KOPT-K1 (cell line): ENCODE data around the gene LMX1A.

ENCODE experiments used
- H3K27ac ChIP-seq: fragments of 200-600 bp; sonication (generic); 2 replicates; pipeline ENCODE4 v1.5.1; 2016; ENCODE audit warnings: antibody characterized with exemption, mild to moderate bottlenecking, low read depth, low read length; ENCODE audit not compliant: poor library complexity, severe bottlenecking
- H3K36me3 ChIP-seq: fragments of 200-600 bp; sonication (generic); 2 replicates; pipeline ENCODE4 v1.5.1; 2017; ENCODE audit warnings: antibody characterized with exemption, mild to moderate bottlenecking, low read length, moderate library complexity; ENCODE audit not compliant: insufficient read depth
- H3K9me3 ChIP-seq: fragments of 200-600 bp; sonication (generic); 2 replicates; pipeline ENCODE4 v1.5.1; 2017; ENCODE audit warnings: antibody characterized with exemption, low read length, mild to moderate bottlenecking; ENCODE audit not compliant: insufficient read depth, poor library complexity, severe bottlenecking

The LMX1A gene

DNA sequence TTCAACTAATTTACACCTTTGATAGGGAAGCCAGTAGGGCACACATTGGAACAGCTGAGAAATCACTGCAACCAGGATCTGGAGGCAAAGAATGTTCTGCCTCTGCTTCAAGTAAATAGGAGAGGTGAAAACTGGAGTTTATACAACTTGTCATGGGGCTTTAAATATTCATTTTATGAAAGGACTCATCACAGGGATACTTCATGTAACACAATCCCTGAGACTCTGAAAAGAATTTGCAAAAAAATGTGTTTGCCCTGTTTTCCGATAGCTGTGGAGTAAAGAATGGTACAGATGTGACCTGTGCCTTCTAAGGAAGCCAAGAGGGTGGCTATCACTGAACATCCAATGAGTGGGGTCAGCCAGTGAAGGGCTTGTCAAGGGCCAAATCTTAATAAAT lies 152.0 kb downstream of the LMX1A start:
- H3K36me3 ChIP-seq = no peaks in the 10 kb centered on the region
- H3K27ac ChIP-seq = no peak overlapping the region
- H3K9me3 ChIP-seq = no peaks in the 10 kb centered on the region

DNA sequence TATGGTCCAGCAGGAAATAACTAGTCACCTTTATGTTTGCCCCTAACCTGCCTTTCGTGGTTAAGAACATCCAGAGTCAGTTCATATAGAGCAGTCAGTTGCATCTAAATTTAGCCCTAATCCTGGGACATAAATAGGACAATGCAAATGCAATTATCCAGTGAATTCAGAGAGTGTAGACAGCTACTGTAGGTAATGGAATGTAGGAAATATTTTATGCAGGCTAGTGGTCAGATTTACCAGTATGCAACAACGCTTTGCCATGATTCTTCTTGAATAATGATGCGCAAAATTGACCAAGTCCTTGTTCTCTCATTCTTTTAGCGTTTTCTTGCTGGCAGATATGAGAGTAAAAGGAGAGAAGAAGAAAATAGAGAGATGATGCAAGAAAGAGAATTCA lies 165.4 kb downstream of the LMX1A start:
- no peaks in the 10 kb centered on the region for H3K36me3 ChIP-seq
- H3K9me3 ChIP-seq = no peaks in the 10 kb centered on the region

DNA sequence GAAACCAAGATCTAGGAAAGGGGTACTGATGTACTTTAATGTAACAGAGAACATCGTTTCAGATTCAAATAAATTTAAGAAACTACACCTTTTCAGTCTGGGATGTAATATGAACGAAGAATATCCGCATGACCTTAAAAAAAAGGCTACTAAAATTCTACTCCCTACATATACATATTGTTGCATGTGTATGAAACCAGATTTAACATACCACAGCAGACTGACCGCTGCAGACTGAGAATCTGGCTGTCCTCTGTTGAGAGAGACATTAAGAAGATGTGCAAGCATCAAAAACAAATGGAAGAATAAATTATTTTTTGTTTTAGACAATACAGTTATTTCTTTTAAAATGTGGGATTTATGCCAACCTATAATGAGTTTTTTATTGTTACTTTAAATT lies 166.6 kb downstream of the LMX1A start:
- no peaks in the 10 kb centered on the region for H3K9me3 ChIP-seq
- H3K27ac ChIP-seq = no peak overlapping the region
- H3K36me3 ChIP-seq = no peaks in the 10 kb centered on the region

More for the DNA sequence above, 165.4 kb downstream of the LMX1A start:
- no peak overlapping the region for H3K27ac ChIP-seq

DNA sequence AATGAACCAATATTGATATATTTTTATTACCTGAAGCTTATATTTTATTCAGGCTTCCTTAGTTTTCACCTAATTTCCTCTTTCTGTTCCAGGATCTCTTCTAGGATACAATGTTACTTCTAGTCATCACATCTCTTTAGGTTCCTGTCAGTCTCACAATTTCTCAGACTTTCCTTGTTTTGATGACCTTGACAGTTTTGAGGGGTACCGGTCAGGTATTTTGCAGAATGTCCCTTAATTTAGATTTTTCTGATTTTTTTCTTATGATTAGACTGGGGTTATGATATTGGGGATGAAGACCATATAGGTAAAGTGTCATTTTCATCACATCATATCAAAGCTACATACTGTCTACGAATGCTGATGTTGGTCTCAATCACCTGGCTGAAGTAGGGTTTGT lies 167.5 kb downstream of the LMX1A start:
- Histone ChIP-seq H3K27ac (no peak overlapping the region), H3K9me3 (no peaks in the 10 kb centered on the region), H3K36me3 (no peaks in the 10 kb centered on the region)

DNA sequence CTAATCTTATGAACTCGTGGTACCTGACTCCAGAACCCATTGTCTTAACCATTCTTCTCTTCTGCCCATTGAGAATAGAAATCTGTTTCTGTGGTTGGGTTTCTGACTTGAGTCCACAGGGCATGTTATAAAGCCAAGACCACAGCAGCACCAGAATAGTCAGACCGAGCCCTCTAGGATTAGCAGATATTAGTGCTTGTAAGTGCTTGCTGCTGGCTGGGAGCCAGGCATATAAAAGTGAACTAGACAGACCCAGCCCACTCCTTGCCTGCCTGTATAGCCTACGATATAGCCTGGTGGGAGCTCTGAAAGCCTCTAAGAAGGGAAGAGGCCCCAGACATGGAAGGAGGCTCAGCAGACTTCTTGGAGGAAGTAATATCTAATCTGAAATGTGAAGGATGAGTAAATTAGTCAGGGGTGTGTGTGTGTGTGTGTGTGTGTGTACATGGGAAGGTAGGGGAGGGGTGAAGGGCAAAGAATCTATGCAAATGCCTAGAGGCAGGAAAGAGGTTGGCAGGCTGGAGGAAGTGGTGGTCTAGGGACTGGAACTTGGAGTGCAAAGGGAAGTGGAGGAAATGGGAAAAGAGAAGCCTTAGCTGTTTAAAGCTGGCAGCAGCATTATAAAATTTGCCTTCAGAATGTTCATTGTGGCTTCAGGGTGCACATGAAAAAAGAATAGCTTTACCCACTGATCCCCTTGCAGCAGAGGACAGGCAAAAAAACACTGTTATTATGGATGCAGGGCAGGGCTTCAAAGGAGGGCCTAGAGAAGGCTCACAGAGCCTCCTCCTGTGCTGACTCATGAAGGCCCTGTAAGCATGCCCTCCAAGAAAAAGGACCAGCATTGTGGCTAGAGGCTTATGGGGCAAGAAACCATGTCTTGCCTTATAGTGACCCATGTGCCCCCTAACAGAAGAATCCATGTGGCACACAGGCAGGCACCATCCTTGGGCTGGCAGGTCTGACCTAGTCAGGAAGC lies 169.2 kb downstream of the LMX1A start:
- no peak overlapping the region for H3K27ac ChIP-seq
- H3K36me3 ChIP-seq = no peaks in the 10 kb centered on the region
- H3K9me3 ChIP-seq = peaks cover 14% of the 10 kb centered on the region

DNA sequence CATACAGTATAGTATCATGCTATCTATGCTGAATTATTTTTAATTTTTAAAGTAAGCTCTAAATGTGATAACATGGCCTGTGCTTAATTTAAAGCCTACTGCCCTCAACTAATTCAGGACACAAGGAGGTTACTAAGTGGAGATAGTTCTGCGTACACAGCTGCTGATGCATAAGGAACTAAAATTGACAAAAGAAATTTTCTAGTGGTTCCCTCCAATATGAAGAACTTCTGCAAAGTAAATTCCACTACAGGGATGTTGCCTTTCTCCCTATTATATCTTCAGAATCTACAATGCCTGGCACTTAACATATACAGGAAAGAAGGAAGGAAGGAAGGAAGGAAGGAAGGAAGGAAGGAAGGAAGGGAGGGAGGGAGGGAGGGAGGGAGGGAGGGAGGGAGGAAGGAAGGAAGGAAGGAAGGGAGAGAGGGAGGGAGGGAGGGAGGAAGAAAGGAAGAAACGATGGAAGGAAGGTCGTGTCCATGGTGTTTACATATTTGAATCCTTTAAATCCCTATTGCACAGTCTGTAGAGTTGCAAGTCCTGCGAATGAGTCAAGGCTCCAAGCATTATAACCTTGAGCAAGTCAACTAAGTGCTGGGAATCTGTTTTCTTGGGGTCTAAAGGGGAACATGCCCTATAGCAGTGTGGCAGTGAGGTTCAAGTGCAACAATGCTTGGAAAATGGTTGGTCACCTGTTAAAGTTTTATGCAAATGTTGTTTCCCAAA lies 171.2 kb downstream of the LMX1A start:
- H3K27ac ChIP-seq = no peak overlapping the region
- no peaks in the 10 kb centered on the region for H3K36me3 ChIP-seq
- H3K9me3 ChIP-seq = peaks cover 14% of the 10 kb centered on the region

DNA sequence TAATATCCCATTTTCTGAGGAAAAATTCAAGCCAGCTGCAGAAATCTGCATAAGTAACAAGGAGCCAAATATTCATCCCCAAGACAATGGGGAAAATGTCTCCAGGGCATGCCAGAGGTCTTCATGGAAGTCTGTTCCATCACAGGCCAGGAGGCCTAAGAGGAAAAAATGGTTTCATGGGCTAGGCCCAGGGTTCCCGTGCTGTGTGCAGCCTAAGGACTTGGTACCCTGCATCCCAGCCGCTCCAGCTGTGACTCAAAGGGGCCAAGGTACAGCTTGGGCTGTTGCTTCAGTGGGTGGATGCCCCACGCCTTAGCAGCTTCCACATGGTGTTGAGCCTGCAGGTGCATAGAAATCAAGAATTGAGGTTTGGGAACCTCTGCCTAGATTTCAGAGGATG lies 173.5 kb downstream of the LMX1A start:
- Histone ChIP-seq H3K36me3 (no peaks in the 10 kb centered on the region), H3K9me3 (peaks cover 14% of the 10 kb centered on the region), H3K27ac (no peak overlapping the region)

DNA sequence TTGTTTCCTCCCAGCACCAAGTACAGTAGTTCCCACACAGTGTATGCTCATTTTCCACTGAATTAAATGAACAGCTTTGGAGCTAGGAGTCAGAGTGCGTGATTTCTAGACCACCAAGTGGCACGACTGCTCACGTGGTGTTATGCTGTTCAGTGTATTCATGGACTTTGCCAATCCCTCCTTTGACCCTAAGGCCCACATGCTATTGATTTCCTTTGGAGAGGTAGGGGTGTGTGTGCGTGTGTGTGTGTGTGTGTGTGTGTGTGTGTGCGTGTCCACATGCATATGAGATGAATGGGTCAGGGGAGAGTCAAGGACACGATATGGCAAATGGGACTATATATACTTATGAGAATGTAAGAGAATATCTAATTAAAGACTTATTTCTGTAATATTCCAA lies 177.2 kb downstream of the LMX1A start:
- peaks cover 14% of the 10 kb centered on the region for H3K9me3 ChIP-seq
- no peaks in the 10 kb centered on the region for H3K36me3 ChIP-seq

DNA sequence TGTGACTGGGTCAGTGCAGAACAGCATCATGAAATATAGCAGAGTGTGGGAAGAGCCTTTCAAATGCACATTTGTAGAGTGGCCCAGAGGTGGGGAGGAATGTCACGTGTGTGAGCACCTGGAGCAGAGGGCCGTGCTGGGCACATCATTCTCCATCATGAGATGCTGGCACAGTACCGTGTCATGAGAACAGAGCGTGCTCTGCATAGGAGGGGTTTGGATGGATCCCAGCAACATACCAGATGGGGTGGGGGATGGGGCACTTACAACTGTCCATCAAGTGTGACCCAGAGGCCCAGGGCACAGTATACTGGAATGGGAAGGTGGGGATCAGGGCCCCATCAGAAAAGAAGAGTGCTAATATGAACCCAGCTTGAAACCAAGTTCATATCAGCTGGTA lies 182.0 kb downstream of the LMX1A start:
- Histone ChIP-seq H3K27ac (no peak overlapping the region), H3K36me3 (no peaks in the 10 kb centered on the region), H3K9me3 (no peaks in the 10 kb centered on the region)

More for the DNA sequence above, 177.2 kb downstream of the LMX1A start:
- no peak overlapping the region for H3K27ac ChIP-seq

DNA sequence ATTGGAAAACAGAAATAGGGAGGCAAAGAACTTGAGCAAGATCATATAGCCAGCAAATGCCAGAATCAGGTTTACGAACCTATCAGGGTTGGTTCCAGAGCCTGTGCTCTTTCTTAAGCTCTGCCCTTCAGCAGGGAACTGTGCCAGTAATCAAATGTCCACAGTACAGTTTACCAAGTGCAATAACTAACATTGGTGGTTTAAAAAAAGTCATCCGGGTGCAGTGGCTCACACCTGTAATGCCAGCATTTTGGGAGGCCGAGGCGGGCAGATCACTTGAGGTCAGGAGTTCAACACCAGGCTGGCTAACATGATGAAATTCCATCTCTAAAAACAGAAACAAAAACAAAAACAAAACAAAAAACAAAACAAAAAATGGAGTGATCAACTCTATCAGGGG lies 182.7 kb downstream of the LMX1A start:
- Histone ChIP-seq H3K27ac (no peak overlapping the region), H3K36me3 (no peaks in the 10 kb centered on the region), H3K9me3 (no peaks in the 10 kb centered on the region)

DNA sequence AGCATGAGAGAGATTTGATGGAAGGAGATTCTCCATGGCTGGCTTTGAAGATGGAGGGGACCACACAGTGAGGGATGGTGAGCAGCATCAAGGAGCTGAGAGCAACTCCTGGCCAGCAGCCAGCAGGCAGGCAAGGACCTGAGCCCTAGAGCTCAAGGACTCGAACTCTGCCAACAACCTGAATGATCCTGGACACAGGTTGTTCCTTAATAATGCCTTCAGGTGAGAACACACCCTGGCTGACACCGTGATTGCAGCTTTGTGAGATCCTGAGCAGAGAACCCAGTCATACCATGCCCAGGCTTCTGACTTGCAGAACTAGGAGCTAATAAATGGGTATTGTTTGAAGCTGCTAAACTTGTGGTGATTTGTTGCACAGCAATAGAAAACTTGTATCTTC lies 183.1 kb downstream of the LMX1A start:
- Histone ChIP-seq H3K9me3 (no peaks in the 10 kb centered on the region), H3K27ac (no peak overlapping the region)

DNA sequence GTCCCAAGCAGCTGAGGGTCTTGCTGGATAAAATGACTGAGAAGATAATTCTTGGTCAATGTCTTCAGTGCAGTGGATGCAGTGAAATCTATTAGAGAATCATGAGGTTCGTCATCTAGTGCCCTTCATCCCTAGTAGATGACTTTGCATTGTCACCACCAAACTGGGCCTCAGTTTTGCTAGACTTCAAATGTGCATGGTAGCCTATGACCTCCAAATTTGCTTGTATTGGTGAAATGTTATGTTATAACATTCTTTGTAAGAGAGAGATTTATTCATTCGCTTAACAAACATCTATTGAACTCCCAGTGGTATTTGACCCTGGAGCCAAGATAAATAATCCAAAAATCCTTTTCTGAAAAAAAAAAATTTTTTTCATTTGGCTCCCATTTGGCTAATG lies 183.8 kb downstream of the LMX1A start:
- Histone ChIP-seq H3K36me3 (no peaks in the 10 kb centered on the region), H3K9me3 (no peaks in the 10 kb centered on the region), H3K27ac (no peak overlapping the region)

More for the DNA sequence above, 183.1 kb downstream of the LMX1A start:
- H3K36me3 ChIP-seq = no peaks in the 10 kb centered on the region

DNA sequence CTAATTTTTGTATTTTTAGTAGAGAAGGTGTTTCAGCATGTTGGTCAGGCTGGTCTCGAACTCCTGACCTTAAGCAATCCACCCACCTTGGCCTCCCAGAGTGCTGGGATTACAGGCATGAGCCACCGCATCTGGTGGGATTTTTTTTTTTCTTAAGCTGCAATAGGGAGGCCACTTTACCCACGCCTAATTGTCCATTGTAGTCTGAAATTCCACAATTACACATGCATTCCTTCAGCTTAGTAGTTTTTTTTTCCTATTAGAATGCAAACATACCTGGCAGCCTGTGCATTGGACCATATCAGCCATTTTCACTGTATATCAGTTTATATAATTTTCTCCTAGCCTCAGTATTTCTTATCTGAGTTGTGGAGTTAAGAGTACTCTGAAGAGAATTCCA lies 186.8 kb downstream of the LMX1A start:
- Histone ChIP-seq H3K27ac (no peak overlapping the region), H3K9me3 (no peaks in the 10 kb centered on the region), H3K36me3 (no peaks in the 10 kb centered on the region)

DNA sequence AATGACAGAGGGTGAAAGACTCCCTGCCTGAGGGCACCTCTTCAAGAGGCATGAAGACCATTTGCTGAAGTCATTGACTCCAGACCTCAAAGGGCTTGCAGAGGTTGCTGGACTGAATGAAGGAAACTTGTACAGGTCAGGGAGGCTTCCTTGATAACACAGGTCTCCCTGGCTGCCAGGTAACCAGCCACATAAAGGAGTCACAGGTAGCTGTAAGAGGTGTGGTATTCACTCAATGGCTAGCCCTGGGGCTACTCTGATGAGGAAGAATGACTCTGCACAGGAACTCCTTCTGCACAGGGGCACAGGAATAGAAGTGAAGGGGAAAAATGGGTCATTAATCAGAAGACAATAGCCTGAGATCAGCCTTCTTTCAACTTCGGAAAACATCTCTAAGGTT lies 187.5 kb downstream of the LMX1A start:
- no peaks in the 10 kb centered on the region for H3K36me3 ChIP-seq
- H3K27ac ChIP-seq = no peak overlapping the region
- no peaks in the 10 kb centered on the region for H3K9me3 ChIP-seq

DNA sequence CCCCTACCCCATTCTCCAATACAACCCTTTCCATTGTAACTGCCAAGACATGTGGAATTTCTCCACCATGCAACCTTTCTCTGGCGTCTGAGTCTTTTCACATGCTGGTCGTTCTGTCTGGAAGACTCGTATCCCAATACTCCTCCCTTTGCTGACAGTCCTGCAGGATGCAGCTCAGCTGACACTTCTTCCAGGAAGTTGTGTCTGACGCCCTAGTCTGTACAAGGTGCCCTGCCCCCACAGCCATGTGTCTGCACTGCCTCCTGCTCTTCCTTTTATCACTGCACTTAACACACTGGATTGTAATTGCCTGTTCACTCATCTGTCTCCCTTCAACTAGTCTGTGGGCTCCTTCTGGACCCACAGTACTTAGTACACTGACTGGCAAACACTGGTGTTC lies 188.0 kb downstream of the LMX1A start:
- Histone ChIP-seq H3K36me3 (no peaks in the 10 kb centered on the region), H3K9me3 (no peaks in the 10 kb centered on the region), H3K27ac (no peak overlapping the region)
